Ascending aorta (tissue), 2 donors: ENCODE measurements around the gene TAX1BP3. TPM values are rescaled to one million over a fixed set of nuclear protein-coding genes. Genes with fewer than 3 reads are reported as not detected.

Experiments
- DNase-seq, 2 donors: peaks; one replicate each; pipeline ENCODE4 v3.0.0-alpha.2; 2019; ENCODE audit warnings: low spot score in 2 of 2
- H3K27ac ChIP-seq, 2 donors: fragments of 200-600 bp; sonication (generic); one replicate each; pipeline ENCODE4 v1.5.1; 2016 to 2017; ENCODE audit warnings: mild to moderate bottlenecking in 1 of 2
- H3K27me3 ChIP-seq: fragments of 200-600 bp; sonication (generic); one replicate; pipeline ENCODE4 v1.5.1; 2017
- H3K36me3 ChIP-seq, 2 donors: fragments of 200-600 bp; sonication (generic); one replicate each; pipeline ENCODE4 v1.5.1; 2016
- H3K4me1 ChIP-seq, 2 donors: fragments of 200-600 bp; sonication (generic); one replicate each; pipeline ENCODE4 v1.5.1; 2016 to 2017; ENCODE audit warnings: mild to moderate bottlenecking in 1 of 2
- H3K4me3 ChIP-seq, 2 donors: fragments of 200-600 bp; sonication (generic); one replicate each; pipeline ENCODE4 v1.5.1; 2016 to 2017; ENCODE audit warnings: mild to moderate bottlenecking in 1 of 2
- H3K9me3 ChIP-seq, 2 donors: fragments of 200-600 bp; sonication (generic); one replicate each; pipeline ENCODE4 v1.5.1; 2016
- intact Hi-C: fragments of 100-400 bp; cut with DNase I; formaldehyde crosslinking; loops from one replicate; pipeline ENCODE4 v1.15.1; 2023
- total RNA-seq: library from RNA; depleted of rRNA; stranded (reverse); fragments of >200 nt; gene quantifications from one replicate; pipeline ENCODE4 v1.1.0, GENCODE V29; 2016
- TF ChIP-seq, protein P1 (sequence below), 3 experiments: fragments of 200-600 bp in 2 of 3; fragments of 450-650 bp in 1 of 3; sonication (generic) in 2 of 3; IDR thresholded peaks; one replicate each; pipeline ENCODE4 v1.5.1; 2016 to 2019; ENCODE audit warnings: antibody characterized with exemption in 3 of 3, mild to moderate bottlenecking in 1 of 3, moderate library complexity in 1 of 3

The TAX1BP3 gene
- total RNA-seq, 1 donor from 2014 or later, result 165 TPM

GRCh38 chr17:3645310-3645709, 23.1 kb downstream of the TAX1BP3 start:
- peaks cover 23 to 44% of the 10 kb centered on the region in 2 donors for H3K36me3 ChIP-seq
- no peaks in the 10 kb centered on the region for H3K27me3 ChIP-seq
- H3K4me3 ChIP-seq, result no peak overlapping the region
- intact Hi-C loops, result no loop called here
- no peak overlapping the region for H3K27ac ChIP-seq
- H3K4me1 ChIP-seq, result no peaks in the 10 kb centered on the region
- TF ChIP-seq, protein P1, sequence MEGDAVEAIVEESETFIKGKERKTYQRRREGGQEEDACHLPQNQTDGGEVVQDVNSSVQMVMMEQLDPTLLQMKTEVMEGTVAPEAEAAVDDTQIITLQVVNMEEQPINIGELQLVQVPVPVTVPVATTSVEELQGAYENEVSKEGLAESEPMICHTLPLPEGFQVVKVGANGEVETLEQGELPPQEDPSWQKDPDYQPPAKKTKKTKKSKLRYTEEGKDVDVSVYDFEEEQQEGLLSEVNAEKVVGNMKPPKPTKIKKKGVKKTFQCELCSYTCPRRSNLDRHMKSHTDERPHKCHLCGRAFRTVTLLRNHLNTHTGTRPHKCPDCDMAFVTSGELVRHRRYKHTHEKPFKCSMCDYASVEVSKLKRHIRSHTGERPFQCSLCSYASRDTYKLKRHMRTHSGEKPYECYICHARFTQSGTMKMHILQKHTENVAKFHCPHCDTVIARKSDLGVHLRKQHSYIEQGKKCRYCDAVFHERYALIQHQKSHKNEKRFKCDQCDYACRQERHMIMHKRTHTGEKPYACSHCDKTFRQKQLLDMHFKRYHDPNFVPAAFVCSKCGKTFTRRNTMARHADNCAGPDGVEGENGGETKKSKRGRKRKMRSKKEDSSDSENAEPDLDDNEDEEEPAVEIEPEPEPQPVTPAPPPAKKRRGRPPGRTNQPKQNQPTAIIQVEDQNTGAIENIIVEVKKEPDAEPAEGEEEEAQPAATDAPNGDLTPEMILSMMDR (IDR thresholded peaks at IDR 0.05), result no peak
- no peaks in the 10 kb centered on the region for H3K9me3 ChIP-seq
- DNase-seq, result no peak

GRCh38 chr17:3643889-3644349, 24.5 kb downstream of the TAX1BP3 start:
- Histone ChIP-seq H3K4me3 (no peak overlapping the region), H3K4me1 (no peaks in the 10 kb centered on the region), H3K27ac (no peak overlapping the region), H3K36me3 (peaks cover 23 to 33% of the 10 kb centered on the region in 2 donors), H3K27me3 (no peaks in the 10 kb centered on the region), H3K9me3 (no peaks in the 10 kb centered on the region)
- TF ChIP-seq, protein P1 (IDR thresholded peaks at IDR 0.05), result no peak
- DNase-seq, result no peak
- intact Hi-C loops, result no loop called here

GRCh38 chr17:3641717-3642486, 26.5 kb downstream of the TAX1BP3 start:
- Histone ChIP-seq H3K9me3 (no peaks in the 10 kb centered on the region), H3K27ac (no peak overlapping the region), H3K4me1 (peaks cover 5 to 8% of the 10 kb centered on the region in 2 donors), H3K4me3 (no peak overlapping the region), H3K27me3 (no peaks in the 10 kb centered on the region), H3K36me3 (peaks cover 12 to 16% of the 10 kb centered on the region in 2 donors)
- TF ChIP-seq, protein P1 (IDR thresholded peaks at IDR 0.05), result no peak
- intact Hi-C loops, result no loop called here
- no peak for DNase-seq

DNA sequence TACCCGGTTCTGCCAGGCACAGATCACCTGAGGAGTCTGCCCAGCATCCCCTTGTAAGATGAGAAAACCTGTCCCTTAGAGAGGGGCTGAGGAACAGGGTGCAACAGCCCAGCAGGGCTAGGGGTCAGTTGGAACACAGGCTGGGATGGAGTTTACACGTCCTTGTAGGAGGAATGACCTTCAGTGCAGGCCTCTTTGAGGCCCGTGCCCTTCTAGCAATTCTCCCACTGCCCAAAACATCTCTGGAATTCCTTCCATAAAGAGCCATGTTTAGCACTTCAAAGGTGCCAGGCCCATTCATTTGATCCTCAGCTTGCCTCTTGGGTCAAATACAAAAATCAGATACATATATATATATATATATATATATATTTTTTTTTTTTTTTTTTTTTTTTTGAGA, 27.4 kb downstream of the TAX1BP3 start:
- H3K9me3 ChIP-seq, result no peaks in the 10 kb centered on the region
- H3K4me1 ChIP-seq, result peaks cover 5 to 10% of the 10 kb centered on the region in 2 donors
- H3K27ac ChIP-seq, result peak overlapping the region; percentile 13 to 45
- no peak for DNase-seq
- peaks cover 12 to 16% of the 10 kb centered on the region in 2 donors for H3K36me3 ChIP-seq
- no peak overlapping the region for H3K4me3 ChIP-seq
- no peaks in the 10 kb centered on the region for H3K27me3 ChIP-seq
- TF ChIP-seq, protein P1 (IDR thresholded peaks at IDR 0.05), result no peak
- intact Hi-C loops, result no loop called here

- TF ChIP-seq, protein P1 (IDR thresholded peaks at IDR 0.05), result no peak
- intact Hi-C loops, result loop anchor here (10.0 kb wide), 1 partner anchor 85 kb away; the partner anchor contains the start of gene HASPIN
- peak overlapping the region; percentile 22 to 45 for H3K27ac ChIP-seq
Measured at GRCh38 chr17:3639981-3640596, 28.3 kb downstream of the TAX1BP3 start.

More at GRCh38 chr17:3639981-3640596, 28.3 kb downstream of the TAX1BP3 start:
- H3K36me3 ChIP-seq, result peaks cover 12 to 13% of the 10 kb centered on the region in 2 donors
- H3K27me3 ChIP-seq, result no peaks in the 10 kb centered on the region
- no peak overlapping the region for H3K4me3 ChIP-seq
- no peak for DNase-seq
- H3K9me3 ChIP-seq, result no peaks in the 10 kb centered on the region
- H3K4me1 ChIP-seq, result peaks cover 5 to 10% of the 10 kb centered on the region in 2 donors
